A673 (cell line): ENCODE results near the gene BCL6.

Source experiments
- EZH2 ChIP-seq: fragments of 200-600 bp; sonication (generic); IDR thresholded peaks from 2 replicates; pipeline ENCODE4 v1.6.1; 2017; ENCODE audit warnings: borderline replicate concordance, low read depth, mild to moderate bottlenecking, mixed read lengths, antibody characterized with exemption, low read length; ENCODE audit not compliant: poor library complexity, severe bottlenecking
- TF ChIP-seq, protein P1 (sequence below): fragments of 300-800, 200-600 bp; sonication (generic); conservative IDR thresholded peaks from 2 replicates; pipeline ENCODE4 v1.5.1; 2017; ENCODE audit warnings: low read depth, mild to moderate bottlenecking, antibody characterized with exemption, low read length, moderate library complexity, mixed read lengths

DNA sequence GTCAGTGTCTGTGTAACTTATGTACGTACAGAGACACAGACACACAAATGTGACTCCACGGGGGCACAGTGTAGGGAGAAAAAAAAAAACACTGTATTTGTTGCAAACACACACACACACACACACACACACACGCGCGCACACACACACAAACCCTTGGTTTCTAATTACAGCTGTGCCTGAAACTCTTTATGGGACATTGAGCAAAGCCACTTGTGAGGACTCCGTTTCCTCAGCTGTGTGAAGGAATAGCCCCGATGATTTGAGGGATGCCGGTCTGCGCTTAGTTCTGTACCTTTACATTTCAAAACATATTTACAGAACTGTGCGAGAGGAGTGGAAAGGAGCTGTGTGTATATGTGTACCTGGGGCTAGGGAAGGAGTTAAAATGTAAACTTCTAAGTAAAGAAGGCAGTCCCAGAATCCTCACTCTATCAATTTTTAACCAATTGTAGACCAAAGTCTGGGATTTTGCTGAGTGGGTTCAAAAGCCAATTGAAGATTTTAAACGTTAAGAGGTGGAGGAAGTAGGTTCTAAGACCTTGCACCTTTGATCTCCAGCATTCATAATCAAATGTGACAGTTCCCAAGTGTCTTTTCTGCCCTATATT lies 5.3 kb upstream of the BCL6 start:
- TF ChIP-seq, protein P1, sequence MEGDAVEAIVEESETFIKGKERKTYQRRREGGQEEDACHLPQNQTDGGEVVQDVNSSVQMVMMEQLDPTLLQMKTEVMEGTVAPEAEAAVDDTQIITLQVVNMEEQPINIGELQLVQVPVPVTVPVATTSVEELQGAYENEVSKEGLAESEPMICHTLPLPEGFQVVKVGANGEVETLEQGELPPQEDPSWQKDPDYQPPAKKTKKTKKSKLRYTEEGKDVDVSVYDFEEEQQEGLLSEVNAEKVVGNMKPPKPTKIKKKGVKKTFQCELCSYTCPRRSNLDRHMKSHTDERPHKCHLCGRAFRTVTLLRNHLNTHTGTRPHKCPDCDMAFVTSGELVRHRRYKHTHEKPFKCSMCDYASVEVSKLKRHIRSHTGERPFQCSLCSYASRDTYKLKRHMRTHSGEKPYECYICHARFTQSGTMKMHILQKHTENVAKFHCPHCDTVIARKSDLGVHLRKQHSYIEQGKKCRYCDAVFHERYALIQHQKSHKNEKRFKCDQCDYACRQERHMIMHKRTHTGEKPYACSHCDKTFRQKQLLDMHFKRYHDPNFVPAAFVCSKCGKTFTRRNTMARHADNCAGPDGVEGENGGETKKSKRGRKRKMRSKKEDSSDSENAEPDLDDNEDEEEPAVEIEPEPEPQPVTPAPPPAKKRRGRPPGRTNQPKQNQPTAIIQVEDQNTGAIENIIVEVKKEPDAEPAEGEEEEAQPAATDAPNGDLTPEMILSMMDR = no peak
- no peak for TF ChIP-seq EZH2
